Endothelial cell of umbilical vein (primary cell): ENCODE data around the gene DAZL. TPM values are rescaled to one million over a fixed set of nuclear protein-coding genes. Genes with fewer than 3 reads are reported as not detected.

Experiments used
- BruUV-seq: library from RNA; stranded (reverse); fragments of 400-500 nt; replicated peaks from 2 replicates; lab custom pipeline; 2021; lab: Mats Ljungman, UMichigan
- CTCF ChIA-PET: fragments of 300-600, 350-600 bp; sonication (Branson Sonifier 250); formaldehyde crosslinking; loops from one replicate; lab custom pipeline; 2021; ENCODE audit warnings: antibody characterized with exemption, inconsistent platforms; lab: Charles Lee
- POLR2A ChIA-PET: fragments of 300-600, 350-600 bp; sonication (Branson Sonifier 250); formaldehyde crosslinking; loops from one replicate; lab custom pipeline; 2021; ENCODE audit warnings: antibody characterized with exemption, inconsistent platforms; lab: Charles Lee
- DNase-seq: peaks from one replicate; pipeline ENCODE4 v3.0.0-alpha.2; 2011; ENCODE audit warnings: low read depth, low spot score
- FAIRE-seq: peaks from 2 replicates; lab custom pipeline; 2011; peaks lifted over from hg19 to GRCh38; lab: Jason Lieb, UNC
- H2AFZ ChIP-seq: 2 replicates; pipeline ENCODE4 v1.6.0; 2012; ENCODE audit warnings: low read depth, low read length, control low read depth, inconsistent platforms
- H3K27ac ChIP-seq: 2 replicates; pipeline ENCODE4 v1.5.1; 2011; ENCODE audit warnings: low read depth, mild to moderate bottlenecking, control low read depth, low read length, moderate library complexity; ENCODE audit not compliant: insufficient read depth
- H3K27me3 ChIP-seq, 2 experiments: 2 replicates each; pipeline versions ENCODE4 v1.6.0 to v1.6.1; 2011; ENCODE audit warnings: low read length in 2 of 2, mixed read lengths in 1 of 2; ENCODE audit not compliant: control insufficient read depth in 2 of 2, insufficient read depth in 2 of 2
- H3K36me3 ChIP-seq, 2 experiments: 2 replicates in 1 of 2; 3 replicates in 1 of 2; pipeline ENCODE4 v1.5.1; 2011; ENCODE audit warnings: low read length in 2 of 2, mild to moderate bottlenecking in 1 of 2, moderate library complexity in 1 of 2; ENCODE audit not compliant: control insufficient read depth in 2 of 2, insufficient read depth in 2 of 2; ENCODE audit errors: extremely low read depth in 1 of 2
- H3K4me1 ChIP-seq: 3 replicates; pipeline ENCODE4 v1.5.1; 2011; ENCODE audit warnings: mild to moderate bottlenecking, low read length; ENCODE audit not compliant: control insufficient read depth, insufficient read depth; ENCODE audit errors: extremely low read depth
- H3K4me2 ChIP-seq: 2 replicates; pipeline ENCODE4 v1.6.1; 2011; ENCODE audit warnings: low read length, control low read depth, mixed read lengths; ENCODE audit not compliant: insufficient read depth
- H3K4me3 ChIP-seq, 3 experiments: fragments of 200-600 bp in 1 of 3; sonication (generic), shearing (Covaris generic) in 1 of 3; replicated peaks in 1 of 3; 2 replicates each; pipeline ENCODE4 v1.5.1; 2011 to 2016; ENCODE audit warnings: control low read depth in 3 of 3, low read length in 3 of 3, mild to moderate bottlenecking in 2 of 3, inconsistent platforms in 1 of 3, low read depth in 1 of 3, moderate library complexity in 1 of 3; ENCODE audit not compliant: insufficient read depth in 1 of 3
- H3K79me2 ChIP-seq: 2 replicates; pipeline ENCODE4 v1.6.0; 2012; ENCODE audit warnings: low read length, inconsistent platforms; ENCODE audit not compliant: control insufficient read depth, insufficient read depth
- H3K9ac ChIP-seq: replicated peaks from 2 replicates; pipeline ENCODE3; 2011; ENCODE audit warnings: low read length, control low read depth; ENCODE audit not compliant: insufficient read depth; ENCODE audit errors: extremely low read depth
- H3K9me1 ChIP-seq: replicated peaks from 3 replicates; pipeline ENCODE4 v1.6.0; 2011; ENCODE audit warnings: mild to moderate bottlenecking, low read length; ENCODE audit not compliant: control insufficient read depth, insufficient read depth; ENCODE audit errors: extremely low read depth
- H3K9me3 ChIP-seq: replicated peaks from 2 replicates; pipeline ENCODE4 v1.5.1; 2012; ENCODE audit warnings: low read length, inconsistent platforms; ENCODE audit not compliant: control insufficient read depth, insufficient read depth
- H4K20me1 ChIP-seq: replicated peaks from 2 replicates; pipeline ENCODE3; 2011; ENCODE audit warnings: mild to moderate bottlenecking, low read length; ENCODE audit not compliant: control insufficient read depth, insufficient read depth; ENCODE audit errors: extremely low read depth
- CTCF ChIP-seq, 2 donors: IDR thresholded peaks; 1 replicate in 1 of 2; 2 replicates in 1 of 2; pipeline ENCODE4 v1.5.1; 2011; ENCODE audit warnings: low read length in 2 of 2, mild to moderate bottlenecking in 2 of 2, moderate library complexity in 2 of 2, control low read depth in 1 of 2, inconsistent platforms in 1 of 2, low read depth in 1 of 2; ENCODE audit not compliant: insufficient read depth in 1 of 2; ENCODE audit errors: extremely low read depth in 1 of 2
- EZH2 ChIP-seq: IDR thresholded peaks from 2 replicates; pipeline ENCODE4 v1.6.1; 2012; ENCODE audit warnings: borderline replicate concordance, low read depth, mild to moderate bottlenecking, moderate library complexity, low read length, inconsistent platforms; ENCODE audit not compliant: severe bottlenecking
- GATA2 ChIP-seq: IDR thresholded peaks from 2 replicates; pipeline ENCODE4 v1.7.0; 2011; ENCODE audit warnings: low read depth, mild to moderate bottlenecking, moderate library complexity, mixed read lengths, low read length; ENCODE audit not compliant: insufficient read length, insufficient read depth
- JUN ChIP-seq: IDR thresholded peaks from 2 replicates; pipeline ENCODE4 v1.6.1; 2011; ENCODE audit warnings: borderline replicate concordance, low read depth; ENCODE audit not compliant: insufficient read length, insufficient read depth
- MAX ChIP-seq: IDR thresholded peaks from 2 replicates; pipeline ENCODE4 v1.6.1; 2011; ENCODE audit not compliant: insufficient read depth, insufficient read length
- POLR2AphosphoS5 ChIP-seq: IDR thresholded peaks from 2 replicates; pipeline ENCODE4 v1.6.1; 2012; ENCODE audit warnings: low read depth, mild to moderate bottlenecking, control low read depth, low read length, moderate library complexity; ENCODE audit not compliant: insufficient read depth
- dilution Hi-C: fragments of 300-500 bp; cut with MboI; formaldehyde crosslinking; loops from one replicate; pipeline ENCODE4 v1.15.0; 2019; ENCODE audit warnings: low sequenced_read_pairs; ENCODE audit not compliant: extremely low pct_ligation_motif_present
- intact Hi-C: fragments of 100-400 bp; cut with micrococcal nuclease; formaldehyde crosslinking; loops from one replicate; pipeline ENCODE4 v1.10.0; 2022
- polyA plus RNA-seq, 4 experiments: library from polyadenylated mRNA; depleted of rRNA in 3 of 4; stranded (reverse) in 3 of 4; unstranded in 1 of 4; fragments of >200 nt; gene quantifications; 2 replicates each; pipeline versions ENCODE4 v1.2.1 to v1.2.3, GENCODE V29; 2011 to 2012; ENCODE audit warnings: missing spikeins in 1 of 4
- total RNA-seq: library from RNA; stranded (reverse); gene quantifications from 2 replicates; pipeline ENCODE4 v1.2.3, GENCODE V29; 2021

DAZL gene
- total and polyA plus RNA-seq, 2 donors (not counting 3 experiments of a cell fraction or from before 2014, with no cell fraction given): not detected

- Histone ChIP-seq H3K4me3 (no peak overlapping the region), H3K27ac (no peak overlapping the region), H3K9me1 (no peaks in the 10 kb centered on the region), H3K27me3 (no peaks in the 10 kb centered on the region), H3K4me2 (no peak overlapping the region), H2AFZ (no peak overlapping the region), H3K4me1 (no peaks in the 10 kb centered on the region), H3K9me3 (no peaks in the 10 kb centered on the region), H4K20me1 (no peaks in the 10 kb centered on the region), H3K36me3 (no peaks in the 10 kb centered on the region), H3K79me2 (no peaks in the 10 kb centered on the region), H3K9ac (no peak overlapping the region)
- ChIA-PET CTCF (interaction anchor here (0.9 kb wide), 1 partner anchor 280 kb away, joined by 3 read pairs; no protein-coding TSS in a partner anchor), POLR2A (no interaction called here)
- TF ChIP-seq JUN (no peak), POLR2AphosphoS5 (no peak), MAX (no peak), CTCF (IDR thresholded peaks at IDR 0.05; ENCODE audit: extremely low read depth in 1 of 2, insufficient read depth in 1 of 2, low read depth in 1 of 2, low read length in 2 of 2) (no peak)
- FAIRE-seq (no peak), DNase-seq (no peak)
- no TSS peak for BruUV-seq
- dilution Hi-C loops (no loop called here), intact Hi-C loops (no loop called here)
These were observed 35.1 kb downstream of the DAZL start for GRCh38 chr3:16570113-16570512.

- CTCF ChIA-PET: no interaction called here
These were observed 36.7 kb downstream of the DAZL start for GRCh38 chr3:16568532-16568931.

More at GRCh38 chr3:16568532-16568931, 36.7 kb downstream of the DAZL start:
- POLR2A ChIA-PET: no interaction called here
- FAIRE-seq (no peak), DNase-seq (no peak)
- no peak overlapping the region for H3K27ac ChIP-seq
- no peaks in the 10 kb centered on the region for H3K9me1 ChIP-seq
- dilution Hi-C loops (no loop called here), intact Hi-C loops (no loop called here)
- H3K4me1 ChIP-seq: no peaks in the 10 kb centered on the region
- H3K36me3 ChIP-seq: no peaks in the 10 kb centered on the region
- no peaks in the 10 kb centered on the region for H3K79me2 ChIP-seq
- BruUV-seq: no TSS peak
- no peak overlapping the region for H3K4me2 ChIP-seq
- TF ChIP-seq MAX: no peak
- TF ChIP-seq JUN: no peak
- no peak for TF ChIP-seq EZH2
- no peak for TF ChIP-seq GATA2
- H3K9me3 ChIP-seq: no peaks in the 10 kb centered on the region
- H3K4me3 ChIP-seq: no peak overlapping the region
- no peaks in the 10 kb centered on the region for H4K20me1 ChIP-seq
- no peaks in the 10 kb centered on the region for H3K27me3 ChIP-seq
- H3K9ac ChIP-seq: no peak overlapping the region
- H2AFZ ChIP-seq: no peak overlapping the region
